SK-N-MC (cell line): ENCODE results near the gene FCAMR.

ENCODE experiments used
- DNase-seq: peaks from one replicate; pipeline ENCODE4 v3.0.0-alpha.2; 2011; ENCODE audit warnings: low read depth, low spot score
- H3K27ac ChIP-seq: fragments of 200-600 bp; sonication (generic); 2 replicates; pipeline ENCODE4 v1.5.1; 2016; ENCODE audit warnings: mixed run types
- H3K36me3 ChIP-seq: fragments of 200-600 bp; sonication (generic); 2 replicates; pipeline ENCODE4 v1.6.1; 2017; ENCODE audit warnings: antibody characterized with exemption, low read length, mixed read lengths; ENCODE audit not compliant: insufficient read depth
- H3K4me3 ChIP-seq: fragments of 200-600 bp; sonication (generic); 2 replicates; pipeline ENCODE4 v1.5.1; 2016
- H3K9ac ChIP-seq: fragments of 200-600 bp; sonication (generic); 2 replicates; pipeline ENCODE4 v1.8.0; 2017; ENCODE audit warnings: mixed run types, mixed read lengths; ENCODE audit not compliant: insufficient read length
- H3K9me3 ChIP-seq: fragments of 200-600 bp; sonication (generic); 2 replicates; pipeline ENCODE4 v1.6.1; 2017; ENCODE audit warnings: low read depth, mild to moderate bottlenecking, antibody characterized with exemption, low read length, moderate library complexity, mixed read lengths
- EZH2 ChIP-seq: fragments of 200-600 bp; sonication (generic); IDR thresholded peaks from one replicate; pipeline ENCODE4 v1.6.1; 2017; ENCODE audit warnings: antibody characterized with exemption
- FOXP2 ChIP-seq: optimal IDR thresholded peaks from 2 replicates; pipeline ENCODE3; 2011; ENCODE audit warnings: mild to moderate bottlenecking, moderate library complexity; ENCODE audit not compliant: insufficient read depth; ENCODE audit errors: extremely low read length, control extremely low read depth
- POLR2AphosphoS5 ChIP-seq: IDR thresholded peaks from 2 replicates; pipeline ENCODE4 v1.6.1; 2012; ENCODE audit warnings: mild to moderate bottlenecking, low read depth, low read length, borderline replicate concordance

Gene FCAMR

DNA sequence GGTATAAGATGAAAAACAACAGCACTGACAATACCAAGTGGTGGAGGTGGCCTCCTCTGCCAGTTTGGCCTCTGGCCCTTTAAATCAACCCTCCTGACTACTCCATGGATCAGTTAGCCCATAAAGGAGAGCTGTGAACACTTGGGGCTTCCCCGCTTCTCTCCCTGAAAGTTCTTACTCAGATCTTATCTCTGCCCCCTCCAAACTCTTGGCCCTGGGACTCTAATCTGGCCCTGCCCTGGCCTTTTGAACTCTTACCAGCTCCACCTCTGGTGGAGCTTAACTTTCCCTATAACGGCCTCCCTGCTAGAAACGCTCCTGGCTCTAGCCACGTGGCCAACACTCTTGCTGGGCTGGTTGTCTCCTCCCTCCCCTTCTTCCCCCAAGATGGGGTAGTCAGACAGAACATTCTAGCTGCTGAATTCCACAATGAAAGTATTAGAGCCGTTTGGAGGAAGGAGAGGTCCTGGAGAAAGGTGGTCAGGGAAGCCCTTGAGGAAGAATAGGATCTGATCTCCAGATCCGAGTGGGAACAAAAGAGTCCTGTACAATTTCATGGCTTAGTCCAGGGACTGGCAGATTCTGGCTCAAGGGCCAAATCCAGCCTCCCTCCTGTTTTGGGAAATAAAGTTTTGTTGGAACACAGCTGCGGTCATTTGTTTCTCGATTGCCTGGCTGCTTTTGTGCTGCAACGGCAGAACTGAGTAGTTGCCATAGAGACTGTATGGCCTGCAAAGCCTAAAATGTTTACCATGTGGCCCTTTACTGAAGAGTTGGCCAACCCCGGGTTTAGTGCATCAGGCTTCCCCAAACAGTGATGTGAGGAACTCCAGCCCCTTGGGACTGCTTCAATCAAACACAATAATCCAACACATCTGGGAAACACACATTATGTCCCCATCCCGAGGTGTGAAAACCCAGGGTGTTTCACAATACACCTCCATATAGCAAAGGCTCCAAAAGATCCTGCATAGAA is 14.5 kb downstream of the FCAMR start:
- H3K9me3 ChIP-seq: no peaks in the 10 kb centered on the region
- H3K4me3 ChIP-seq: no peak overlapping the region
- no peak for TF ChIP-seq EZH2
- no peak for TF ChIP-seq POLR2AphosphoS5
- TF ChIP-seq FOXP2: no peak
- H3K36me3 ChIP-seq: no peaks in the 10 kb centered on the region
- no peak for DNase-seq
- no peak overlapping the region for H3K27ac ChIP-seq
- no peak overlapping the region for H3K9ac ChIP-seq

DNA sequence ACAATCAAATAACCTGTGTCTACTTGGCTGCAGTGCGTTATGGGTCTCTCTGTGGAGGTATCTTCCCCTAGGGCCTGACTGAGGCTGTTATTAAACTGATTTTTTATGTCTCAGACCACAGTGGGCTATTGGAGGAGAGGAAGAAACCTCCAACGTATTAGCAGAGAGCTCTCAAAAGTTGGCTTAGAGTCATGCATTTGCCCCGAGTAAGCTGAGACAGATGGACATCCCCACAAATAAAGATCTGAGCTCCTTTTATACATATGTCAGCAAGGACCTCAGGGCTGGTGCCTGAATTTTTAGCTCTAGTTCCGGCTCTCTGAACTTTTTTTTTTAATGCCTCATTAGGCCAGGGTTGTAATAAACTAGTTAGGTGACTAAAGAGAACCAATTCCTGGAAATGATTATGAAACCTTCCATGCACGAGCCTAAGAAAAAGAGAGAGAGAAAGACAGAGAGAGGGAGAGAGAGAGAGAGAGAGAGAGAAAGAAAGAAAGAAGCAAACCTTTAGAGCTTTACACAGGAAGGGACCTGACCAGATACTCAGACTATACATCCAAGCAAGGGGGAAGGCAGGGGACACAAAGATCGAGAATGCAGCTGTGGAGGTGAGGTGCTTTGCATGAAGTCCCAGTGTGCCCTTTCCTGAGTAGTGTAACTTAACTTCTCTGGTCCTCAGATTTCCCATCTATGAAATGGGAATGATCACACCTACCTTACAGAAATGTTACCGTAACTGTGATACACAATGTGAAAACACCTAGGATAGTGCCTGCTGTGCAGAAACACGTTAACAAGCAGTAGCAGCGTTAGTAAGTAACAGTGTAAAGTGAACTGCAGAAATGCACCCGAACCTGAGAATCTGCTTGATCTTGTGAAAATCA is 15.6 kb downstream of the FCAMR start:
- TF ChIP-seq POLR2AphosphoS5 (no peak), EZH2 (no peak), FOXP2 (no peak)
- no peak overlapping the region for H3K4me3 ChIP-seq
- H3K36me3 ChIP-seq: no peaks in the 10 kb centered on the region
- no peaks in the 10 kb centered on the region for H3K9me3 ChIP-seq
- no peak overlapping the region for H3K27ac ChIP-seq
- DNase-seq: no peak
- H3K9ac ChIP-seq: no peak overlapping the region

DNA sequence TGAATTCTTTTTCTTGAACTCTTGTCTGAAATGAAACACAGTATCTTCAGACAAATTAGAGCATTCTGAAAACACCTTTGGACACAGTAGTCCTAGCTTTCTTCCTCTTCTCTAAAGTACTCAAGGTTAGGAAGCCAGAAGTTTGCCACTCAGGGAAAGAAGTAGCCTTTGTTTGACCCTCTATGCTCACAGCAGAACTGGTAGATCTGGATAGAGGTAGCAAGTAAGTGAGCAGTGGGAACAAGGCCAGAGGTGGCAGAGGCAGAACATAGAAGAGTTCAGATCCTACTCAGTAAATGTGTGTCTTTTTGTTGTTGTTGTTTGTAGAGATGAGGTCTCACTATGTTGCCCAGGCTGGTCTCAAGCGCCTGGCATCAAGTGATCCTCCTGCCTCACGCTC is 16.6 kb downstream of the FCAMR start:
- Histone ChIP-seq H3K36me3 (no peaks in the 10 kb centered on the region), H3K9ac (no peak overlapping the region), H3K4me3 (no peak overlapping the region), H3K27ac (no peak overlapping the region), H3K9me3 (no peaks in the 10 kb centered on the region)
- no peak for DNase-seq
- TF ChIP-seq EZH2 (no peak), FOXP2 (no peak), POLR2AphosphoS5 (no peak)

DNA sequence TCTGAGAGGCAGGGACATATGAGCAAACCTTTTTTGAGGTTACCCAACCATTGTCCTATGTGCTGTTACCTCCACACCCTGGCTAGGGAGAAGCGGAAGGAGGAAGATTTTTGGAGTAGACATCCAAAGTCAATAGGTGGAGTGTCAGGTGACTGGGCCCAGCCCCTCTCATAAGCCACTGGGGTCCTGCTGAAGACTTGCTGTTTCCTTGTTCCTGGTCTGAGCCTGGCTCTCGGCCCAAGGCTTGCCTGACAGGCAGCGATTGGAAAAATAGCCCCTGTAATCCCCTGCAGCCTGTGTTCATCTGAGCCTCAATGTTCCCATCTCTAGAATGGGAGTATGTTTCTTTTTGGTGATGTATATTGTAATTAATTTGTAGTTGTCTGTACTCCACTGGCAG is 17.1 kb downstream of the FCAMR start:
- DNase-seq: no peak
- no peak for TF ChIP-seq EZH2
- no peak for TF ChIP-seq FOXP2
- TF ChIP-seq POLR2AphosphoS5: no peak
- Histone ChIP-seq H3K4me3 (no peak overlapping the region), H3K9ac (no peak overlapping the region), H3K27ac (no peak overlapping the region), H3K36me3 (no peaks in the 10 kb centered on the region), H3K9me3 (no peaks in the 10 kb centered on the region)

DNA sequence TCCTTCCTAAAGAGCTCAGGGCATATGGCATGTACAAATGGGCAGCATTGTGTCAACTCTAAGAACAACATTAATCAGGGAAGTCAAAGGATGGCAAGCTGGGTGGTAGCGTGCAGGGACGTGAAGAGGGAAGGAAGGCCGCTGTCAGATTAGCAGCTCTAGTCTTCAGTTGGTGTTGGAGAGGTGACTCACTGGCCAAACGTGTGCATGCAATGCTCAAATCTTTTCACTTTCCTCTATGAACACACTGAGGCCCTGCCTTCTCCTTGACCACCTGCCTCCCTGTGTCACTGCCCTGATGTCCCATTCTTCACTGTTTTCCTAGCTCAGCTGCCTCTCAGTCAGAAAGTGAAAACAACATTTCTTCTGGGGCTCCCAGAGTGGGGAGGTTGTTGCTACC is 18.1 kb downstream of the FCAMR start:
- DNase-seq: no peak
- Histone ChIP-seq H3K27ac (no peak overlapping the region), H3K9me3 (no peaks in the 10 kb centered on the region), H3K9ac (no peak overlapping the region), H3K36me3 (no peaks in the 10 kb centered on the region), H3K4me3 (no peak overlapping the region)
- TF ChIP-seq FOXP2: no peak
- TF ChIP-seq EZH2: no peak
- no peak for TF ChIP-seq POLR2AphosphoS5

DNA sequence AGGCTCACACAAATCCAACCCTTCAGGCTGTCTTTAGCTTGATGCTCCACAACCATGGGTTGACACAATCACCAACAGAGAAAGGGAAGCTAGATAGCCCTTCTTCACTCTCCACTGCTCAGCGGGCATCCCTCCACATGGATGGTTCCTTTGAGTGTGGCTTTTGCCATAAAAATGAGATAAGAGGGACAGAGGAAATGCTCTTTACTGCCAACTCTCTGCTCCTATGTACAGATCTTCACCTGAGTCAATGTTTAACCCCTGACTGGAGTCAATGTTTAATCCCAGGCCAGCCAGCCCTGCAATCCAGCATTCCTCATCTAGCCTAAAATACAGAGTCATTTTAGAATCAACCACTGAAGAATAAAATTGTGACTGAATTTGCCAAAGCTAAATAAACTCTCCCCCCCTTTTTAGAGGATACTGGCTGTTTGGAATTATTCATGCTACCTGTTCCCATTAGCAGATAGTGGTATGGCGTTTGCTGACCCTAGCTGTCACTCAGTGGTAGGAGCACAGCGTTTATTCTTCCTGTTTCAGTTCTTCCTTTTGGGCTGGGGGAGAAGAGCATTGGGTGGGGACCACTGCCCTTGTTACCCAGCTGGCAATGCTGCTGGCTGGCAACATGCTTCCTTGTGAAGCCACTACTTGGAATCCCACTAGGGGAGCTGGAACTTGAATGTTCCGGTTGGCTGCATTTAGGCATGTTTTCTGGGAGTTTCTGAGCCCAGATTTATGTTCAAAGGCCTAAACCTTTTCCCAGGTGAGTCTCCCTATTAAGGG is 18.8 kb downstream of the FCAMR start:
- Histone ChIP-seq H3K9me3 (no peaks in the 10 kb centered on the region), H3K9ac (no peak overlapping the region), H3K27ac (no peak overlapping the region), H3K36me3 (no peaks in the 10 kb centered on the region), H3K4me3 (no peak overlapping the region)
- no peak for DNase-seq
- no peak for TF ChIP-seq POLR2AphosphoS5
- no peak for TF ChIP-seq FOXP2
- TF ChIP-seq EZH2: no peak

DNA sequence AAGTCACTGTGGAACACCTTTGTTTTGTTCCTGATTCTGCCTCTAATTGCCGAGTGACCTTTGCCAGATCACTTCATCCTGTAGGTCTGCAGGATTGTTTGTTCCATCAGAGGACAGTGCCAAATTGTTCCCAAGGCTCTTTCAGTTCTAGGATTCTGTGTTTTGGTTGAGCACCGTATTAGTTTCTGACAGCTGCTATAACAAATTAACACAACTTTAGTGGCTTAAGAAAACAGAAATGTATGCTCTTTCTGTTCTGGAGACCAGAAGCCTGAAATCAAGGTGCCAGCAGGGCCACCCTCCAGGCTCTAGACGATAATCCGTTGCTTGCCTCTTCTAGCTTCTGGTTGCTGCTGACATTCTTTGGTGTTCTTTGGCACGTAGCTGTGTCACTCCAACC is 20.6 kb downstream of the FCAMR start:
- Histone ChIP-seq H3K4me3 (no peak overlapping the region), H3K27ac (no peak overlapping the region), H3K9ac (no peak overlapping the region), H3K9me3 (no peaks in the 10 kb centered on the region), H3K36me3 (no peaks in the 10 kb centered on the region)
- no peak for TF ChIP-seq EZH2
- no peak for TF ChIP-seq POLR2AphosphoS5
- no peak for TF ChIP-seq FOXP2
- no peak for DNase-seq

DNA sequence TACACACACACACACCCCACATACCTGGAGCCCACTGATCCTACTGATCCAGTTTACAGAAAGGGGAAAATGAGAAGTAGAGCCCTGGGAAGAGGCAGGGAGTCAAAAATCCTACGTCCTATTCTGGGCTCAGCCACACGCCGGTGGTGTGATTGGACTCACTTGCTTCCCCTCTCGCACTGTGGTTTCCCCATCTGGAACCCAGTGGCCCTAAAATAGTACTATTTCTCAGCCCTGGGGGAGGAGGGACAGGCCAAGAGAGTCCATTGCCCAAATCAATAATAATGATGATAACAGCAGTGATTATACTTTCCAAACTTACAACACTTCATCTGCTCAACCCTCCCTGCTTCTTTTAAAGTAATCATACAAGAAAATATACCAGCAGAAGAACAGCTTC is 21.1 kb downstream of the FCAMR start:
- H3K27ac ChIP-seq: no peak overlapping the region
- no peak overlapping the region for H3K4me3 ChIP-seq
- H3K36me3 ChIP-seq: no peaks in the 10 kb centered on the region
- H3K9me3 ChIP-seq: no peaks in the 10 kb centered on the region
- TF ChIP-seq FOXP2: no peak
- TF ChIP-seq POLR2AphosphoS5: no peak
- TF ChIP-seq EZH2: no peak
- H3K9ac ChIP-seq: no peak overlapping the region
- DNase-seq: no peak
